Measurements from ENCODE around the gene MOCS3. TPM values are rescaled to one million over a fixed set of nuclear protein-coding genes. Genes with fewer than 3 reads are reported as not detected.

Gene MOCS3
- total and polyA plus RNA-seq, 2 of the 13 experiments (the other 11 are each of a cell fraction or from before 2014, with no cell fraction given): 3.7 to 8.4 TPM

DNA sequence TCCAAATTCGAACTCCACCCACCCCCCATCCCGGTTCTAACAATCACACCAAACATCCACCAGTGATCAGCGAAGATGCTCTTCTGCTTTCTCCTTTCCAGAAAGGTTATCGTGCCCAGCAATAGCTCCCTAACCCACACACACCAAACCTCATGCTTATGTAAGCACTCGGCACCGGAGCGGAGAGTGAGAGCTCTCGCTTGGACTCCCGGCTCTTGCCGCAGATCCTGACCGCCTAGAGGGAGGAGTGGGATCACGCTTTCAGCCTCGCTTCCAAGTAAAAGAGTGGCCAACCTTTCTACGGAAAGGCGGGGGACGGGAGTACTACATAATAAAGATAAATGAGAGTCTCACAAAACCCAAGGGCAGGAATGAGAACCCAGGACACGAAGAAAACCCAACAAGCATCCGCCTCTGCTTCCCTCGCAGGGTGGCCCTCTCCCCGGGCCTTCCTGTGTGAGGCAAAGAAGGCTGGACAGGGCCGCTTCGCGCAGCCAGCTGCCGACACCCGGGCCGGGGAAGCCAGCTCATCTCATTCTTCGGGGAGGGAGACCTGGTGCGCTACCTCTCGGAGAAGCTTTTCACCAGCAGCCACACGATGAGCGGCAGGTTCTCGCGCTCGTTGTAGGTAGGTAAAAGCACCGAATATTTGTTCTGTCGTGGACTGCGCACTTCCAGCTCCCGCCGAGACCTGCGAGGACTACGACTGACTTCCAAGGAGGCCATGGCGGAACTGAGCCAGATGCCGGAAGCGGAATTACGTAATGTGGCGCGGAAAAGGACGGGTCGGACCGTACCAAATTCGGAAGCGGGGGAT is 612 bp upstream of the MOCS3 start, which contains the start of gene DPM1 (continued):
- TF ChIP-seq, protein P1, sequence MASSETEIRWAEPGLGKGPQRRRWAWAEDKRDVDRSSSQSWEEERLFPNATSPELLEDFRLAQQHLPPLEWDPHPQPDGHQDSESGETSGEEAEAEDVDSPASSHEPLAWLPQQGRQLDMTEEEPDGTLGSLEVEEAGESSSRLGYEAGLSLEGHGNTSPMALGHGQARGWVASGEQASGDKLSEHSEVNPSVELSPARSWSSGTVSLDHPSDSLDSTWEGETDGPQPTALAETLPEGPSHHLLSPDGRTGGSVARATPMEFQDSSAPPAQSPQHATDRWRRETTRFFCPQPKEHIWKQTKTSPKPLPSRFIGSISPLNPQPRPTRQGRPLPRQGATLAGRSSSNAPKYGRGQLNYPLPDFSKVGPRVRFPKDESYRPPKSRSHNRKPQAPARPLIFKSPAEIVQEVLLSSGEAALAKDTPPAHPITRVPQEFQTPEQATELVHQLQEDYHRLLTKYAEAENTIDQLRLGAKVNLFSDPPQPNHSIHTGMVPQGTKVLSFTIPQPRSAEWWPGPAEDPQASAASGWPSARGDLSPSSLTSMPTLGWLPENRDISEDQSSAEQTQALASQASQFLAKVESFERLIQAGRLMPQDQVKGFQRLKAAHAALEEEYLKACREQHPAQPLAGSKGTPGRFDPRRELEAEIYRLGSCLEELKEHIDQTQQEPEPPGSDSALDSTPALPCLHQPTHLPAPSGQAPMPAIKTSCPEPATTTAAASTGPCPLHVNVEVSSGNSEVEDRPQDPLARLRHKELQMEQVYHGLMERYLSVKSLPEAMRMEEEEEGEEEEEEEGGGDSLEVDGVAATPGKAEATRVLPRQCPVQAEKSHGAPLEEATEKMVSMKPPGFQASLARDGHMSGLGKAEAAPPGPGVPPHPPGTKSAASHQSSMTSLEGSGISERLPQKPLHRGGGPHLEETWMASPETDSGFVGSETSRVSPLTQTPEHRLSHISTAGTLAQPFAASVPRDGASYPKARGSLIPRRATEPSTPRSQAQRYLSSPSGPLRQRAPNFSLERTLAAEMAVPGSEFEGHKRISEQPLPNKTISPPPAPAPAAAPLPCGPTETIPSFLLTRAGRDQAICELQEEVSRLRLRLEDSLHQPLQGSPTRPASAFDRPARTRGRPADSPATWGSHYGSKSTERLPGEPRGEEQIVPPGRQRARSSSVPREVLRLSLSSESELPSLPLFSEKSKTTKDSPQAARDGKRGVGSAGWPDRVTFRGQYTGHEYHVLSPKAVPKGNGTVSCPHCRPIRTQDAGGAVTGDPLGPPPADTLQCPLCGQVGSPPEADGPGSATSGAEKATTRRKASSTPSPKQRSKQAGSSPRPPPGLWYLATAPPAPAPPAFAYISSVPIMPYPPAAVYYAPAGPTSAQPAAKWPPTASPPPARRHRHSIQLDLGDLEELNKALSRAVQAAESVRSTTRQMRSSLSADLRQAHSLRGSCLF (CRISPR knock-in tag; IDR thresholded peaks at IDR 0.05; ENCODE audit: borderline replicate concordance): no peak
- TF ChIP-seq AGO2 (optimal IDR thresholded peaks at IDR 0.05; ENCODE audit: low read depth, low read length) (peak; percentile 77), NFYB (CRISPR knock-in tag; IDR thresholded peaks at IDR 0.05) (no peak; the same call in 1 of the 2 replicates), IRX3 (CRISPR knock-in tag; IDR thresholded peaks at IDR 0.05; ENCODE audit: borderline replicate concordance, low read depth) (no peak), ZNF75D (CRISPR knock-in tag; IDR thresholded peaks at IDR 0.05; ENCODE audit: borderline replicate concordance) (no peak), ZNF557 (CRISPR knock-in tag; IDR thresholded peaks at IDR 0.05) (no peak), SNRNP70 (IDR thresholded peaks at IDR 0.05; ENCODE audit: low read depth, low read length) (no peak)
- TF ChIP-seq, protein P2, sequence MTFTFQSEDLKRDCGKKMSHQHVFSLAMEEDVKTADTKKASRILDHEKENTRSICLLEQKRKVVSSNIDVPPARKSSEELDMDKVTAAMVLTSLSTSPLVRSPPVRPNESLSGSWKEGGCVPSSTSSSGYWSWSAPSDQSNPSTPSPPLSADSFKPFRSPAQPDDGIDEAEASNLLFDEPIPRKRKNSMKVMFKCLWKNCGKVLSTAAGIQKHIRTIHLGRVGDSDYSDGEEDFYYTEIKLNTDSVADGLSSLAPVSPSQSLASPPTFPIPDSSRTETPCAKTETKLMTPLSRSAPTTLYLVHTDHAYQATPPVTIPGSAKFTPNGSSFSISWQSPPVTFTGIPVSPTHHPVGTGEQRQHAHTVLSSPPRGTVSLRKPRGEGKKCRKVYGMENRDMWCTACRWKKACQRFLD (CRISPR knock-in tag; IDR thresholded peaks at IDR 0.05; ENCODE audit: borderline replicate concordance): no peak
- TF ChIP-seq, protein P3, sequence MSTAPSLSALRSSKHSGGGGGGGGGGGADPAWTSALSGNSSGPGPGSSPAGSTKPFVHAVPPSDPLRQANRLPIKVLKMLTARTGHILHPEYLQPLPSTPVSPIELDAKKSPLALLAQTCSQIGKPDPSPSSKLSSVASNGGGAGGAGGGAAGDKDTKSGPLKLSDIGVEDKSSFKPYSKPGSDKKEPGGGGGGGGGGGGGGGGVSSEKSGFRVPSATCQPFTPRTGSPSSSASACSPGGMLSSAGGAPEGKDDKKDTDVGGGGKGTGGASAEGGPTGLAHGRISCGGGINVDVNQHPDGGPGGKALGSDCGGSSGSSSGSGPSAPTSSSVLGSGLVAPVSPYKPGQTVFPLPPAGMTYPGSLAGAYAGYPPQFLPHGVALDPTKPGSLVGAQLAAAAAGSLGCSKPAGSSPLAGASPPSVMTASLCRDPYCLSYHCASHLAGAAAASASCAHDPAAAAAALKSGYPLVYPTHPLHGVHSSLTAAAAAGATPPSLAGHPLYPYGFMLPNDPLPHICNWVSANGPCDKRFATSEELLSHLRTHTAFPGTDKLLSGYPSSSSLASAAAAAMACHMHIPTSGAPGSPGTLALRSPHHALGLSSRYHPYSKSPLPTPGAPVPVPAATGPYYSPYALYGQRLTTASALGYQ (CRISPR knock-in tag; IDR thresholded peaks at IDR 0.05): no peak
- TF ChIP-seq, protein P4, sequence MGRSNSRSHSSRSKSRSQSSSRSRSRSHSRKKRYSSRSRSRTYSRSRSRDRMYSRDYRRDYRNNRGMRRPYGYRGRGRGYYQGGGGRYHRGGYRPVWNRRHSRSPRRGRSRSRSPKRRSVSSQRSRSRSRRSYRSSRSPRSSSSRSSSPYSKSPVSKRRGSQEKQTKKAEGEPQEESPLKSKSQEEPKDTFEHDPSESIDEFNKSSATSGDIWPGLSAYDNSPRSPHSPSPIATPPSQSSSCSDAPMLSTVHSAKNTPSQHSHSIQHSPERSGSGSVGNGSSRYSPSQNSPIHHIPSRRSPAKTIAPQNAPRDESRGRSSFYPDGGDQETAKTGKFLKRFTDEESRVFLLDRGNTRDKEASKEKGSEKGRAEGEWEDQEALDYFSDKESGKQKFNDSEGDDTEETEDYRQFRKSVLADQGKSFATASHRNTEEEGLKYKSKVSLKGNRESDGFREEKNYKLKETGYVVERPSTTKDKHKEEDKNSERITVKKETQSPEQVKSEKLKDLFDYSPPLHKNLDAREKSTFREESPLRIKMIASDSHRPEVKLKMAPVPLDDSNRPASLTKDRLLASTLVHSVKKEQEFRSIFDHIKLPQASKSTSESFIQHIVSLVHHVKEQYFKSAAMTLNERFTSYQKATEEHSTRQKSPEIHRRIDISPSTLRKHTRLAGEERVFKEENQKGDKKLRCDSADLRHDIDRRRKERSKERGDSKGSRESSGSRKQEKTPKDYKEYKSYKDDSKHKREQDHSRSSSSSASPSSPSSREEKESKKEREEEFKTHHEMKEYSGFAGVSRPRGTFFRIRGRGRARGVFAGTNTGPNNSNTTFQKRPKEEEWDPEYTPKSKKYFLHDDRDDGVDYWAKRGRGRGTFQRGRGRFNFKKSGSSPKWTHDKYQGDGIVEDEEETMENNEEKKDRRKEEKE (IDR thresholded peaks at IDR 0.05): no peak
- TF ChIP-seq, protein P5, sequence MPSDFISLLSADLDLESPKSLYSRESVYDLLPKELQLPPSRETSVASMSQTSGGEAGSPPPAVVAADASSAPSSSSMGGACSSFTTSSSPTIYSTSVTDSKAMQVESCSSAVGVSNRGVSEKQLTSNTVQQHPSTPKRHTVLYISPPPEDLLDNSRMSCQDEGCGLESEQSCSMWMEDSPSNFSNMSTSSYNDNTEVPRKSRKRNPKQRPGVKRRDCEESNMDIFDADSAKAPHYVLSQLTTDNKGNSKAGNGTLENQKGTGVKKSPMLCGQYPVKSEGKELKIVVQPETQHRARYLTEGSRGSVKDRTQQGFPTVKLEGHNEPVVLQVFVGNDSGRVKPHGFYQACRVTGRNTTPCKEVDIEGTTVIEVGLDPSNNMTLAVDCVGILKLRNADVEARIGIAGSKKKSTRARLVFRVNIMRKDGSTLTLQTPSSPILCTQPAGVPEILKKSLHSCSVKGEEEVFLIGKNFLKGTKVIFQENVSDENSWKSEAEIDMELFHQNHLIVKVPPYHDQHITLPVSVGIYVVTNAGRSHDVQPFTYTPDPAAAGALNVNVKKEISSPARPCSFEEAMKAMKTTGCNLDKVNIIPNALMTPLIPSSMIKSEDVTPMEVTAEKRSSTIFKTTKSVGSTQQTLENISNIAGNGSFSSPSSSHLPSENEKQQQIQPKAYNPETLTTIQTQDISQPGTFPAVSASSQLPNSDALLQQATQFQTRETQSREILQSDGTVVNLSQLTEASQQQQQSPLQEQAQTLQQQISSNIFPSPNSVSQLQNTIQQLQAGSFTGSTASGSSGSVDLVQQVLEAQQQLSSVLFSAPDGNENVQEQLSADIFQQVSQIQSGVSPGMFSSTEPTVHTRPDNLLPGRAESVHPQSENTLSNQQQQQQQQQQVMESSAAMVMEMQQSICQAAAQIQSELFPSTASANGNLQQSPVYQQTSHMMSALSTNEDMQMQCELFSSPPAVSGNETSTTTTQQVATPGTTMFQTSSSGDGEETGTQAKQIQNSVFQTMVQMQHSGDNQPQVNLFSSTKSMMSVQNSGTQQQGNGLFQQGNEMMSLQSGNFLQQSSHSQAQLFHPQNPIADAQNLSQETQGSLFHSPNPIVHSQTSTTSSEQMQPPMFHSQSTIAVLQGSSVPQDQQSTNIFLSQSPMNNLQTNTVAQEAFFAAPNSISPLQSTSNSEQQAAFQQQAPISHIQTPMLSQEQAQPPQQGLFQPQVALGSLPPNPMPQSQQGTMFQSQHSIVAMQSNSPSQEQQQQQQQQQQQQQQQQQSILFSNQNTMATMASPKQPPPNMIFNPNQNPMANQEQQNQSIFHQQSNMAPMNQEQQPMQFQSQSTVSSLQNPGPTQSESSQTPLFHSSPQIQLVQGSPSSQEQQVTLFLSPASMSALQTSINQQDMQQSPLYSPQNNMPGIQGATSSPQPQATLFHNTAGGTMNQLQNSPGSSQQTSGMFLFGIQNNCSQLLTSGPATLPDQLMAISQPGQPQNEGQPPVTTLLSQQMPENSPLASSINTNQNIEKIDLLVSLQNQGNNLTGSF (CRISPR knock-in tag; IDR thresholded peaks at IDR 0.05): no peak

All from HepG2 (cell line).